SK-N-SH treated with all-trans-retinoic acid at 6 μM for 48 hours (cell line): ENCODE measurements around the gene METTL27.

ENCODE experiments used
- ATAC-seq: fragments of 200-7000 bp; cut with Tn5 transposase; 3 replicates; pipeline ENCODE4 v1.9.1; 2020; ENCODE audit warnings: mild to moderate bottlenecking, moderate library complexity
- ARNTL ChIP-seq: fragments of 450-650 bp; formaldehyde crosslinking; IDR thresholded peaks from 2 replicates; pipeline ENCODE4 v1.5.0; 2020; ENCODE audit warnings: low read depth, mild to moderate bottlenecking, moderate library complexity, borderline replicate concordance
- BACH2 ChIP-seq: fragments of 250-450 bp; sonication (Bioruptor Pico); IDR thresholded peaks from 2 replicates; pipeline ENCODE4 v1.9.0; 2021; ENCODE audit warnings: mild to moderate bottlenecking, borderline replicate concordance
- CREB5 ChIP-seq: fragments of 250-450 bp; sonication (Bioruptor Pico); IDR thresholded peaks from 2 replicates; pipeline ENCODE4 v1.5.1; 2020; ENCODE audit warnings: low read depth, mild to moderate bottlenecking, moderate library complexity
- CSDC2 ChIP-seq: fragments of 250-450 bp; sonication (Bioruptor Pico); IDR thresholded peaks from 2 replicates; pipeline ENCODE4 v1.5.0; 2020; ENCODE audit warnings: mild to moderate bottlenecking, moderate library complexity
- ESRRG ChIP-seq: fragments of 250-450 bp; sonication (Bioruptor Pico); IDR thresholded peaks from 2 replicates; pipeline ENCODE4 v1.6.1; 2021; ENCODE audit warnings: mild to moderate bottlenecking
- GLIS3 ChIP-seq: fragments of 250-450 bp; sonication (Bioruptor Pico); IDR thresholded peaks from 2 replicates; pipeline ENCODE4 v1.5.0; 2020; ENCODE audit warnings: mild to moderate bottlenecking, moderate library complexity
- ISL1 ChIP-seq: fragments of 250-450 bp; sonication (Bioruptor Pico); IDR thresholded peaks from 2 replicates; pipeline ENCODE4 v2.1.2; 2022; ENCODE audit warnings: mild to moderate bottlenecking, moderate library complexity
- OSR1 ChIP-seq: fragments of 250-450 bp; sonication (Bioruptor Pico); IDR thresholded peaks from 2 replicates; pipeline ENCODE4 v1.8.0; 2022; ENCODE audit warnings: moderate library complexity, mild to moderate bottlenecking, inconsistent platforms
- PATZ1 ChIP-seq: fragments of 250-450 bp; sonication (Bioruptor Pico); IDR thresholded peaks from 2 replicates; pipeline ENCODE4 v1.8.0; 2020; ENCODE audit warnings: mild to moderate bottlenecking, moderate library complexity, borderline replicate concordance
- POU6F1 ChIP-seq: fragments of 250-450 bp; sonication (Bioruptor Pico); IDR thresholded peaks from 2 replicates; pipeline ENCODE4 v1.8.0; 2021; ENCODE audit warnings: low read depth, mild to moderate bottlenecking, moderate library complexity, borderline replicate concordance
- PPARA ChIP-seq: fragments of 250-450 bp; sonication (Bioruptor Pico); IDR thresholded peaks from 2 replicates; pipeline ENCODE4 v1.5.0; 2020; ENCODE audit warnings: mild to moderate bottlenecking, borderline replicate concordance
- RARB ChIP-seq: fragments of 250-450 bp; sonication (Bioruptor Pico); IDR thresholded peaks from 2 replicates; pipeline ENCODE4 v1.8.0; 2021; ENCODE audit warnings: mild to moderate bottlenecking, moderate library complexity
- SNAI2 ChIP-seq: fragments of 250-450 bp; sonication (Bioruptor Pico); IDR thresholded peaks from 2 replicates; pipeline ENCODE4 v1.5.0; 2020; ENCODE audit warnings: mild to moderate bottlenecking, moderate library complexity
- TCF4 ChIP-seq: fragments of 250-450 bp; sonication (Bioruptor Pico); IDR thresholded peaks from 2 replicates; pipeline ENCODE4 v1.8.0; 2021; ENCODE audit warnings: mild to moderate bottlenecking, moderate library complexity, borderline replicate concordance
- TOX ChIP-seq: fragments of 250-450 bp; sonication (Bioruptor Pico); IDR thresholded peaks from 2 replicates; pipeline ENCODE4 v1.8.0; 2021; ENCODE audit warnings: mild to moderate bottlenecking, moderate library complexity, borderline replicate concordance
- ZC3H10 ChIP-seq: fragments of 250-450 bp; sonication (Bioruptor Pico); IDR thresholded peaks from 2 replicates; pipeline ENCODE4 v1.5.1; 2021; ENCODE audit warnings: mild to moderate bottlenecking, moderate library complexity
- ZFP3 ChIP-seq: fragments of 250-450 bp; sonication (Bioruptor Pico); IDR thresholded peaks from 2 replicates; pipeline ENCODE4 v1.5.0; 2020; ENCODE audit warnings: mild to moderate bottlenecking, moderate library complexity
- ZFP30 ChIP-seq: fragments of 450-650 bp; formaldehyde crosslinking; IDR thresholded peaks from 2 replicates; pipeline ENCODE4 v1.5.0; 2022; ENCODE audit warnings: mild to moderate bottlenecking, moderate library complexity
- ZNF565 ChIP-seq: fragments of 450-650 bp; formaldehyde crosslinking; conservative IDR thresholded peaks from 2 replicates; pipeline ENCODE4 v1.5.0; 2020; ENCODE audit warnings: low read depth, mild to moderate bottlenecking, moderate library complexity
- ZNF70 ChIP-seq: fragments of 450-650 bp; formaldehyde crosslinking; IDR thresholded peaks from 2 replicates; pipeline ENCODE4 v1.5.0; 2020; ENCODE audit warnings: mild to moderate bottlenecking, moderate library complexity
- ZNF8 ChIP-seq: fragments of 450-650 bp; formaldehyde crosslinking; IDR thresholded peaks from 2 replicates; pipeline ENCODE4 v1.5.0; 2020; ENCODE audit warnings: mild to moderate bottlenecking, moderate library complexity
- TF ChIP-seq, protein P1 (sequence below): fragments of 250-450 bp; sonication (Bioruptor Pico); IDR thresholded peaks from 2 replicates; pipeline ENCODE4 v1.5.1; 2021; ENCODE audit warnings: mild to moderate bottlenecking, moderate library complexity

METTL27 gene

DNA sequence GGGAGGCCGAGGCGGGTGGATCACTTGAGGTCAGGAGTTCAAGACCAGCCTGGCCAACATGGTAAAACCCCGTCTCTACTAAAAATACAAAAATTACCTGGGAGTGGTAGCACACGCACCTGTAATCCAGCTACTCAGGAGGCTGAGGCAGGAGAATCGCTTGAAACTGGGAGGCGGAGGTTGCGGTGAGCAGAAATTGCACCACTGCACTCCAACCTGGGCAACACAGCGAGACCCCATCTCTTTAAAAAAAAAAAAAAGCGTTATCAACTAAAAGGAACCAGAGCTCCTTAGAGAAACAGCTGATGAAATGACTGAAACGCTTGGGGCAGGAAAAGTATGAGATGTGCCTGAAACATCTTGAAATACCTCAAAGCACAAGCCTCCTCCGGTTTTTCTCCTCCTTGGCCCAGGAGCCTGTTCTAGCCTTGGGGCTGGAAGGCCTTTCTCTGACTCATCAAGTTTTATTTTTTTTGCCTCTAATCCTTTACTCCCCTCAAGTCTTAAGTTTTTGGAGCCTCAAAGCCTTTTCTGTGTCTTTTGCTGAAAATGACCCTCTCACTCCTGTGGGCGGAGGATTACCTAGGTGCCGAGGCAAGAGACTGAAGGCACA is 2.6 kb upstream of the METTL27 start:
- no peak for TF ChIP-seq OSR1 (CRISPR knock-in tag)
- no peak for TF ChIP-seq ZNF70
- TF ChIP-seq SNAI2 (CRISPR knock-in tag) = no peak
- TF ChIP-seq PPARA = no peak
- TF ChIP-seq GLIS3 (CRISPR knock-in tag) = no peak
- TF ChIP-seq CSDC2 (CRISPR knock-in tag) = no peak
- no peak for TF ChIP-seq ISL1 (CRISPR knock-in tag)
- no peak for TF ChIP-seq ZC3H10 (CRISPR knock-in tag)
- TF ChIP-seq POU6F1 (CRISPR knock-in tag) = no peak
- TF ChIP-seq ZNF565 (CRISPR knock-in tag) = no peak
- TF ChIP-seq ARNTL (CRISPR knock-in tag) = no peak
- TF ChIP-seq BACH2 = no peak
- no peak for TF ChIP-seq PATZ1 (CRISPR knock-in tag)
- TF ChIP-seq ESRRG (CRISPR knock-in tag) = no peak
- TF ChIP-seq ZNF8 (CRISPR knock-in tag) = no peak
- no peak for TF ChIP-seq TCF4 (CRISPR knock-in tag)
- no peak for TF ChIP-seq TOX
- TF ChIP-seq, all 23 proteins: peak for 0

GRCh38 chr7:73844131-73844547 is 1.8 kb upstream of the METTL27 start:
- no peak for TF ChIP-seq ISL1 (CRISPR knock-in tag)
- no peak for TF ChIP-seq CREB5
- TF ChIP-seq ZNF8 (CRISPR knock-in tag) = no peak
- no peak for TF ChIP-seq CSDC2 (CRISPR knock-in tag)
- TF ChIP-seq, all 23 proteins: peak for 0
- no peak for ATAC-seq

More for the DNA sequence above, 2.6 kb upstream of the METTL27 start:
- no peak for ATAC-seq

DNA sequence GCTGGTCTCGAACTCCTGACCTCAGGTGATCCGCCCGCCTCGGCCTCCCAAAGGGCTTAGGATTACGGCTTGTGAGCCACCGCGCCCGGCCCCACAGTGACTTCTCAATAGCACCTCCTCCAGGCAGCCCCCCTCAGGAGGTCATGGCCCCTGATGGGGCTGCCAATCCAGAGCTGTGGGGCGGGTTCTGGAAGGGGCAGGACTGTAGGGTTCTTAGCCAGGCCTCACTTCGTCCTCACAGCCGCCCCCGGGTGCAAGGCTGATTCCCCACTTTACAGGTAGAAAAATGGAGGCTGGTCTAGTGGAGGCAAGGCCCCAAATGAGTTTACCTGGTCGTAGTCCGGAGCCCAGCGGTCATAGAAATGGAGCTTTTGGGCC is 638 bp downstream of the METTL27 start:
- peak; percentile 8; the same call in 2 of the 3 replicates for ATAC-seq
- TF ChIP-seq, protein P1, sequence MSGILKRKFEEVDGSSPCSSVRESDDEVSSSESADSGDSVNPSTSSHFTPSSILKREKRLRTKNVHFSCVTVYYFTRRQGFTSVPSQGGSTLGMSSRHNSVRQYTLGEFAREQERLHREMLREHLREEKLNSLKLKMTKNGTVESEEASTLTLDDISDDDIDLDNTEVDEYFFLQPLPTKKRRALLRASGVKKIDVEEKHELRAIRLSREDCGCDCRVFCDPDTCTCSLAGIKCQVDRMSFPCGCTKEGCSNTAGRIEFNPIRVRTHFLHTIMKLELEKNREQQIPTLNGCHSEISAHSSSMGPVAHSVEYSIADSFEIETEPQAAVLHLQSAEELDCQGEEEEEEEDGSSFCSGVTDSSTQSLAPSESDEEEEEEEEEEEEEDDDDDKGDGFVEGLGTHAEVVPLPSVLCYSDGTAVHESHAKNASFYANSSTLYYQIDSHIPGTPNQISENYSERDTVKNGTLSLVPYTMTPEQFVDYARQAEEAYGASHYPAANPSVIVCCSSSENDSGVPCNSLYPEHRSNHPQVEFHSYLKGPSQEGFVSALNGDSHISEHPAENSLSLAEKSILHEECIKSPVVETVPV = no peak
- no peak for TF ChIP-seq ZNF565 (CRISPR knock-in tag)
- TF ChIP-seq, all 23 proteins: peak for 0

DNA sequence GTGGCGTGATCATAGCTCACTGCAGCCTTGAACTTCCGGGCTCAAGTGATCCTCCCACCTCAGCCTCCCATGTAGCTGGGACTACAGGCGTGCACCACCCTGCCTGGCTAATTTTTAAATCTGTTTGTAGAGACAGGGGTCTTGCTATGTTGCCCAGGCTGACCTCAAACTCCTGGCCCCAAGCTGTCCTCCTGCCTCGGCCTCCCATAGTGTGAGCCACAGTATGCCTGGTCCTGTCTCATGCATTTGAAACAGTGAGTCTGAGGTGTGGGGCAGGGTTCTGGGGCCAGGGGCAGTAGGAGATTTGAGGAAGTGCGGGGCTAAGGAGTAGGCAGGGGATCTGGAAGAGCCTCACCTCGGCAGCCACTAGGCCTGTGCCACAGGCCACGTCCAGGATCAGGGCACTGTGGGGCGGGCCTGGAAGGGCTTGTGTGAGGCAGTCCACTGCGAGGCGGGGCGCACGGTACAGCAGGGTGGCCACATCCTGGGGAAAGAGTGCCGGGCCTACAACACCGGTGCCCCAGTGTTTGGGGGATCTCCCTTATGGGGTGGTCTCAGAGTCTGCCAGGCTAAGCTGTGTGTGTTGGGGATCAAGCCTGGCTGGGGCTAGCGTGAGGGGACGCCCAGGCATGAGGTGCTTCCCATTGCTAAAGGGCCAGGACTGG is 1.5 kb downstream of the METTL27 start:
- TF ChIP-seq ZNF8 (CRISPR knock-in tag) (no peak), CSDC2 (CRISPR knock-in tag) (no peak), CREB5 (no peak), ZFP30 (CRISPR knock-in tag) (no peak), ARNTL (CRISPR knock-in tag) (no peak), TCF4 (CRISPR knock-in tag) (no peak), ZC3H10 (CRISPR knock-in tag) (no peak), POU6F1 (CRISPR knock-in tag) (no peak), OSR1 (CRISPR knock-in tag) (no peak), GLIS3 (CRISPR knock-in tag) (no peak), TOX (no peak), ZFP3 (CRISPR knock-in tag) (no peak), RARB (CRISPR knock-in tag) (no peak)
- TF ChIP-seq, protein P1 = no peak
- TF ChIP-seq, all 23 proteins: peak for 0
- no peak for ATAC-seq
